ENCODE data around the gene KPNB1. TPM values are rescaled to one million over a fixed set of nuclear protein-coding genes. Genes with fewer than 3 reads are reported as not detected.

Gene KPNB1
- polyA plus RNA-seq, 1 donor, result 144 TPM

DNA sequence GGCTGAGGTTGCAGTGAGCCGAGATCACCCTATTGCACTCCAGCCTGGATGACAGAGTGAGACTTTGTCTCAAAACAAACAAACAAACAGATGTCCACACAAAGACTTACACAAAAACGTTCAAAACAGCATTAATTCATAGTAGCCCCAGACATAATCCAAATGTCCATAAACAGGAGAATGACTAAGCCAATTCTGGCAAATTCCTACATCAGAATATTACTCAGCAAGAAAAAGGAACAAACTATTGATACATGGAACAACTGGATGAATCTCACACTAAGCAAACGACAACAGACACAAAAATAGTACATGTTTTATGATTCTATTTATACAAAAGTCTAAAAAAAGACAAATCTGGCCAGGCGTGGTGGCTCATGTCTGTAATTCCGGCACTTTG, 10.8 kb upstream of the KPNB1 start:
- no peak for DNase-seq

GRCh38 chr17:47640076-47640475, 9.6 kb upstream of the KPNB1 start:
- DNase-seq, result no peak

GRCh38 chr17:47641202-47641601, 8.5 kb upstream of the KPNB1 start:
- no peak for DNase-seq

DNA sequence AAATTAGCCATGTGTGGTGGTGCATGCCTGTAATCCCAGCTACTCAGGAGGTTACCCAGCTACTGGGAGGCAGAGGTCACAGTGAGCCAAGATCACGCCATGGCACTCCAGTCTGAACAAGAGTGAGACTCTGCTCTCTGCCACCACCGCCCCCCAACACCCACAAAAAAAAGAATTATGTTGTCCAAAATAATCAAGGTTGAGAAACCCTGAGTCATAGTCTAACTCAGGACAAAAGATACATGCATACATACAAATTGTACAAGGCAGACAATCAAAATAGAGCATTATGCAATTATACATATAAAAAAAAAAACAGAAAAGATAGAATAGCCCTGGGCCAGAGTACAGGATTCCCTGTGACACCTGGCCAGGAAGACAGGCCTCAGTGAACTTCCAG, 6.6 kb upstream of the KPNB1 start:
- no peak for DNase-seq

GRCh38 chr17:47644324-47644723, 5.4 kb upstream of the KPNB1 start:
- DNase-seq, result no peak

DNA sequence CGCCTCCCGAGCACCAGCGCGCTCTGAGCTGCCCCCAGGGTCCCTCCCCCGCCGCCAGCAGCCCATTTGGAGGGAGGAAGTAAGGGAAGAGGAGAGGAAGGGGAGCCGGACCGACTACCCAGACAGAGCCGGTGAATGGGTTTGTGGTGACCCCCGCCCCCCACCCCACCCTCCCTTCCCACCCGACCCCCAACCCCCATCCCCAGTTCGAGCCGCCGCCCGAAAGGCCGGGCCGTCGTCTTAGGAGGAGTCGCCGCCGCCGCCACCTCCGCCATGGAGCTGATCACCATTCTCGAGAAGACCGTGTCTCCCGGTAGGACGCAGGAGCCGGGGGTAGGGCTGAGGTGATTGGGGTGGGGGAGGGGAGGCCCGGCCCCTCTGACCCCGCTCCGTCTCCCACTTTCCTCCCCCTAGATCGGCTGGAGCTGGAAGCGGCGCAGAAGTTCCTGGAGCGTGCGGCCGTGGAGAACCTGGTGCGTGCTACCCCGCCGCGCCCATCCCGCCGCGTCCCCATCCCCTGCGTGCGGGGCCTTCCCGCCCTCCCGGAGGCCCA, 329 bp downstream of the KPNB1 start:
- DNase-seq, result no peak

GRCh38 chr17:47650525-47651522, 1.1 kb downstream of the KPNB1 start:
- DNase-seq, result peak; percentile 95

DNA sequence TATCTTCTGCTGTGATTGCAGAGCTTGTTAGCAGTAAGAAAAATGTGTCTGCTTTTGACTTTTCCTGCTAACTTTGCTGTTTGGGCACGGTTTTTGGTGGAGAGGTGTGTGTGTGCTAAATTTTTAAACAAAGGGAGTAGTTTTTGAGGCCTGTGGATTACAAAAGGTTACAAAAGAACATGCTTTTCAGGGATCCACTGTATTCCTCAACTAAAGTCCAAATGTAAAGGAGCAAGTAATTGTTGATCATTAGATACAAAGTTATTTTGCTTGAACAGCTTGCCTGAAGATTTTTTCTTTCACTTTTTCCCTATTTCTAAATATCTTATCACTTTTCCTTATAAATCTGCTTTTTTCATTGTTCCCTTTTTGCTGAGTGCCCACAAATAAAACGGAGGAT, 2.0 kb downstream of the KPNB1 start:
- DNase-seq, result no peak

DNA sequence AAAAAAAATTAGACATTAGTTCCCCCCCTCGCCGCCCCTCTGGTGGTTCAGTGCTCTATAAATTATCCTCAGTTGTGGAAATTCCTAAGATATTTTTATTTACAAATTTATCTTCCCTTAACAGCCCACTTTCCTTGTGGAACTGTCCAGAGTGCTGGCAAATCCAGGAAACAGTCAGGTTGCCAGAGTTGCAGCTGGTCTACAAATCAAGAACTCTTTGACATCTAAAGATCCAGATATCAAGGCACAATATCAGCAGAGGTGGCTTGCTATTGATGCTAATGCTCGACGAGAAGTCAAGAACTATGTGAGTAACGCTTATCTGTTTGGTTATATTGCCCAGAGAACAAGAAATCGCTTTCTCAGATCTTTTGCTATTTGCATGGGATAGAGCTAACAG, 2.9 kb downstream of the KPNB1 start:
- DNase-seq, result no peak

GRCh38 chr17:47653442-47653841, 3.7 kb downstream of the KPNB1 start:
- no peak for DNase-seq

DNA sequence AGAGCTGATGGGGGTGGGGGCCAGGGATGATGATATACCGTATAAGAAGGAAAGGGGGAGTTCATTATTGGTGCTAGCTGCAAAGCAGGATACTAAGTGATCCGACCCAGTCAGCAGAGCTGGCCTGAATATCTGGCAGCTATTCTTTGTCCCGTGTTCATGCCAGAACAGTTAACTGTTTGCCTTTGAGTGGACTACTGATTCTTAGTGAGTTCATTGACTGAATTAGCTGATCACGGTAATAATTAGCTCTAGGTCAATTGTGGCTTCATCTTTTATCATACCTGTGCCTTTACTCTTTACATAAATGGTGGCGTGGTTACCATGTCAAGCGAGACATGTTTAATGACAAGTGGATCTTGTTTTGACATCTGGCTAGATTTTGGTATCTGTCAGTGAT, 5.3 kb downstream of the KPNB1 start:
- no peak for DNase-seq

GRCh38 chr17:47660064-47660492, 10.4 kb downstream of the KPNB1 start:
- DNase-seq, result no peak

DNA sequence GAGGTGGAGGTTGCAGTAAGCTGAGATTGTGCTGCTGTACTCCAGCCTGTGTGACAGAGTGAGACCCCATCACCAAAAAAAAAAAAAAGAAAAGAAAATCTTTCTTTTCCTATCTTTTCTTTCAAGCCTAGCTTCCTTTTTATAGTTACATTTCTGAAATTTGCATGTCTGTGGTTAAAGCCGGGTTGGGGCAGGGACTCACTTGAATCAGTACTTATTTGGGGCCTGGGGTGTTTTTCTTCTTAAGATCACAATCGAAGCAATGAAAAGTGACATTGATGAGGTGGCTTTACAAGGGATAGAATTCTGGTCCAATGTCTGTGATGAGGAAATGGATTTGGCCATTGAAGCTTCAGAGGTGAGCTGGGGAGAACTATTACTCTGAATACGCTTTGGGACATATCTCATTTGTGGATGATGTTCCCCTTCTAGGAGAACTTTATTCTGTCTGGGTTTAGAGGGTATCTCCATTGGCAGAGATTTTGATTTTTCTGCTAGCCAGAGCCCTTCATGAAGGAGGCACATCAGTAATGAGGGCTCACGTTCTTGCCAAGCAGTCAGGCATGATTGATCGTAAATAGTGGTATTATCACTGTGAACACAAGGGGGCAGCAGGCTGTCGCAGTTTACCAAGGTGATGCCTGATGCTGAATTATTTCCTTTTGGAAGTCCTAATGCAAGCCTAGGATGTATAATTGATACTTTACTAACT, 14.3 kb downstream of the KPNB1 start:
- peak; percentile 54 for DNase-seq

- no peak for DNase-seq
These were observed 14.9 kb downstream of the KPNB1 start for GRCh38 chr17:47664624-47664941.

- no peak for DNase-seq
These were observed 15.9 kb downstream of the KPNB1 start for GRCh38 chr17:47665655-47666054.

GRCh38 chr17:47669081-47669480, 19.4 kb downstream of the KPNB1 start:
- DNase-seq, result no peak

DNA sequence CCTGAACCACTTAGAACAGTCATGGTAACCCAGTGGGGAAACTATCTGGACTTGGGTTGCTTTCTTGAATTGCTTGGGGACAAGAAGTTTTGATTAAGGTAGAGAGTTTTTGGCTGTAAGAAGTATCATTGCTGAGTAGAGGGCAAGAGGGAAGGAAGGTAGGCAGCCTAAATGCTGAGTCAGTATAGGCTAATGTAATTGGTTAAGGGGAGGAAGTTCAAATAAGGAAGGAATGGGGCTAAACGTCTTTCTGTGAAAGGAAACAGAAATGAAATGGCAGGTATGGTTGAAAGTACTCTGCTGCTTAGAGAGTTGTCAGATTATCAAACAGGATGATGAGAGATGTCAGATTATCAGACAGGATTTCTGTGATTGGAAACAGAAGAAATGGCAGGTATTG, 20.3 kb downstream of the KPNB1 start:
- DNase-seq, result no peak

GRCh38 chr17:47674499-47674898, 24.8 kb downstream of the KPNB1 start:
- no peak for DNase-seq

- no peak for DNase-seq
These were observed 25.9 kb downstream of the KPNB1 start for GRCh38 chr17:47675380-47676198.

DNA sequence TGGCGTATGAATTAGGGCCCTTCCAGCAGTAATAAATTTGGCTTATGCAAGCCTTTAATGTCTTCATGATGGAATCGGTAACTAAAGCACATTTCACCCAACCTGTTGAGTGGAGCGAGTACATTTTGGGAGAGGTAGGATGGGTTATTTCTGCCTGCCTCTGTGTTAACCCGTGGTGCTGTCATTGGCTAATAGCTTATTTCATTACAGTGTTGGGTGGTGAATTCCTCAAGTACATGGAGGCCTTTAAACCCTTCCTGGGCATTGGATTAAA, 26.4 kb downstream of the KPNB1 start:
- DNase-seq, result no peak

DNA sequence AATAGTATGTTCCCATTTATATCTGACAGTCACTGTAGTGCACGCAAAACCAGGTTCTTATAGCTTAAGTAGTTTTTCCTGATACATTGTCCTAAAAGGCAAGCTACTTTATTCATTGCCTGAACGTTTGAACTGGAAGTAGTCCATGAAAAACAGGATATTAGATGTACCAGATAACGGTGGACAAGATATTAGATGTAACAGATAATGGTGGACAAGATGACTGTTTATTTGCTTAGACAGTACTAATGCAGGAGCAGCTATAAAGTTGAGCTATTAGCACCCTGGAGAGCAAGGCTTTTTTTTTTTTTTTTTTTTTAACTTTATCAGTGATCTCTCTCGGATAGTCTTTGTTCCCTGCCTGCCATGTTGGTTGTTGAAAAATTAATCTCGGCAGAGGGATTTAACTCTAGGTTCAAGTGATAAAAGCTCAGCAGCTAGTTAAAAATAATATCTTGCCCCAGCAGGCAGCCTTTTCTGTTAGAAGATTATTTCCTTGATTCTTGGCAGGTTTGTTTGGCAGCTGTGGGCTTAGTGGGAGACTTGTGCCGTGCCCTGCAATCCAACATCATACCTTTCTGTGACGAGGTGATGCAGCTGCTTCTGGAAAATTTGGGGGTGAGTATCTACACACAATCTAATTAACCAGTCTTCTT, 26.9 kb downstream of the KPNB1 start:
- no peak for DNase-seq

- DNase-seq, result no peak
These were observed 28.5 kb downstream of the KPNB1 start for GRCh38 chr17:47678196-47678595.
